Urothelium cell line (cell line): Measurements from ENCODE around the gene WDR7.

Experiments used
- DNase-seq: peaks from one replicate; pipeline ENCODE4 v3.0.0; 2011; ENCODE audit warnings: low spot score, mixed read lengths
- FAIRE-seq: peaks from 2 replicates; lab custom pipeline; 2011; peaks lifted over from hg19 to GRCh38; lab: Jason Lieb, UNC

WDR7 gene

GRCh38 chr18:57023275-57023882 lies 372.2 kb downstream of the WDR7 start:
- no peak for DNase-seq
- FAIRE-seq: no peak

GRCh38 chr18:57025540-57025939 lies 374.4 kb downstream of the WDR7 start:
- FAIRE-seq (no peak), DNase-seq (no peak)

- FAIRE-seq: no peak
- no peak for DNase-seq
These were observed 375.2 kb downstream of the WDR7 start for GRCh38 chr18:57026316-57026715.

GRCh38 chr18:57027190-57027708 lies 376.1 kb downstream of the WDR7 start:
- DNase-seq: no peak
- no peak for FAIRE-seq

- FAIRE-seq (no peak), DNase-seq (no peak)
These were observed 378.6 kb downstream of the WDR7 start for GRCh38 chr18:57029761-57030160.

- FAIRE-seq: no peak
- DNase-seq: no peak
These were observed 379.3 kb downstream of the WDR7 start for GRCh38 chr18:57030417-57030816.

- FAIRE-seq (no peak), DNase-seq (no peak)
These were observed 384.4 kb downstream of the WDR7 start for GRCh38 chr18:57035590-57035989.

GRCh38 chr18:57038395-57038794 lies 387.2 kb downstream of the WDR7 start:
- DNase-seq (no peak), FAIRE-seq (no peak)

- DNase-seq (no peak), FAIRE-seq (no peak)
These were observed 389.0 kb downstream of the WDR7 start for GRCh38 chr18:57040175-57040574.

- DNase-seq (no peak), FAIRE-seq (no peak)
These were observed 392.1 kb downstream of the WDR7 start for GRCh38 chr18:57043241-57043640.

- DNase-seq: no peak
- no peak for FAIRE-seq
These were observed 397.2 kb downstream of the WDR7 start for GRCh38 chr18:57048351-57048750.

GRCh38 chr18:57048859-57049258 lies 397.7 kb downstream of the WDR7 start:
- DNase-seq: no peak
- no peak for FAIRE-seq

GRCh38 chr18:57050310-57050949 lies 399.3 kb downstream of the WDR7 start:
- FAIRE-seq (no peak), DNase-seq (no peak)

GRCh38 chr18:57051021-57051656 lies 400.0 kb downstream of the WDR7 start:
- DNase-seq: no peak
- FAIRE-seq: no peak

- DNase-seq: no peak
- no peak for FAIRE-seq
These were observed 400.5 kb downstream of the WDR7 start for GRCh38 chr18:57051657-57052044.

- FAIRE-seq: no peak
- DNase-seq: no peak
These were observed 401.0 kb downstream of the WDR7 start for GRCh38 chr18:57052173-57052572.

- DNase-seq (no peak), FAIRE-seq (no peak)
These were observed 401.6 kb downstream of the WDR7 start for GRCh38 chr18:57052759-57053158.

GRCh38 chr18:57054891-57055290 lies 403.7 kb downstream of the WDR7 start:
- FAIRE-seq: no peak
- no peak for DNase-seq

GRCh38 chr18:57057890-57058289 lies 406.7 kb downstream of the WDR7 start:
- no peak for FAIRE-seq
- DNase-seq: no peak

- DNase-seq: no peak
- FAIRE-seq: no peak
These were observed 407.6 kb downstream of the WDR7 start for GRCh38 chr18:57058734-57059133.

- FAIRE-seq (no peak), DNase-seq (no peak)
These were observed 408.2 kb downstream of the WDR7 start for GRCh38 chr18:57059366-57059765.

- DNase-seq (no peak), FAIRE-seq (no peak)
These were observed 409.7 kb downstream of the WDR7 start for GRCh38 chr18:57060814-57061213.
